ENCODE data around the gene C4orf46.

Gene C4orf46

GRCh38 chr4:158652920-158653319 lies 18.8 kb downstream of the C4orf46 start:
- Histone ChIP-seq H3K9me3 (ENCODE audit: insufficient read depth, low read length) (no peaks in the 10 kb centered on the region), H3K27me3 (ENCODE audit: insufficient read depth, insufficient read length) (no peaks in the 10 kb centered on the region), H3K36me3 (ENCODE audit: insufficient read depth, insufficient read length, low read length) (no peaks in the 10 kb centered on the region), H3K4me1 (ENCODE audit: insufficient read depth, insufficient read length) (no peaks in the 10 kb centered on the region), H3K9ac (ENCODE audit: insufficient read length, low read depth) (no peak overlapping the region), H3K4me3 (ENCODE audit: insufficient read length, low read depth) (no peak overlapping the region)
- DNase-seq (ENCODE audit: low read depth, low spot score) = no peak
- no peak for TF ChIP-seq YY1 (IDR thresholded peaks at IDR 0.05; ENCODE audit: insufficient read depth, insufficient read length)
- TF ChIP-seq SUZ12 (IDR thresholded peaks at IDR 0.05; ENCODE audit: extremely low read depth, insufficient read depth, insufficient read length) = no peak
- TF ChIP-seq ZNF274 (IDR thresholded peaks at IDR 0.05; ENCODE audit: low read depth, low read length) = no peak

DNA sequence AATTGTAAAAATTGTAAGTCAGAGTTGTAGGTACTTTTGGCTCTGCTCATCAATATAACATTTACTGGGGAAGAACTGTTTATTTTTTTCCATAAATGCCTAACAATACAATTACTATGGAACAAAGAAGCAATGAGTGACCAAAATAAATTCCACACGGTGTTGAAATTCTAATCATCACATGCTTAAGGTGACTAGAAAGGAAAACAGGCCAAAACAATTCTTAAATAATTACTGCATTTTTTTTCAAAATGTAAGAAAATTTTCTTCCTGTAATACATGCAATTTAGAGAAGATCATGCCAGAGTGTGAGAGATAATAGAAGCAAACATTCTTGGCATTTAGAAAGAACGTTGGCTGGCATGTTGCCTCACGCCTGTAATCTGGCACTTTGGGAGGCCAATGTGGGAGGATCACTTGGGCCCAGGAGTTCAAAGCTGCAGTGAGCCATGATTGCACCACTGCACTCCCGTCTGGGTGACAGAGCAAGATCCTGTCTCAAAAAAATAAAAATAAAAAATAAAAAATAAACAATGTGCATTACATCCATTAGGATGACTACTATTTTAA lies 22.5 kb downstream of the C4orf46 start:
- Histone ChIP-seq H3K4me1 (ENCODE audit: insufficient read depth, insufficient read length) (no peaks in the 10 kb centered on the region), H3K27me3 (ENCODE audit: insufficient read depth, insufficient read length) (no peaks in the 10 kb centered on the region), H3K4me3 (ENCODE audit: insufficient read length, low read depth) (no peak overlapping the region), H3K9ac (ENCODE audit: insufficient read length, low read depth) (no peak overlapping the region), H3K36me3 (ENCODE audit: insufficient read depth, insufficient read length, low read length) (no peaks in the 10 kb centered on the region), H3K9me3 (ENCODE audit: insufficient read depth, low read length) (no peaks in the 10 kb centered on the region)
- no peak for TF ChIP-seq ZNF274 (IDR thresholded peaks at IDR 0.05; ENCODE audit: low read depth, low read length)
- no peak for TF ChIP-seq YY1 (IDR thresholded peaks at IDR 0.05; ENCODE audit: insufficient read depth, insufficient read length)
- TF ChIP-seq SUZ12 (IDR thresholded peaks at IDR 0.05; ENCODE audit: extremely low read depth, insufficient read depth, insufficient read length) = no peak
- no peak for DNase-seq (ENCODE audit: low read depth, low spot score)

DNA sequence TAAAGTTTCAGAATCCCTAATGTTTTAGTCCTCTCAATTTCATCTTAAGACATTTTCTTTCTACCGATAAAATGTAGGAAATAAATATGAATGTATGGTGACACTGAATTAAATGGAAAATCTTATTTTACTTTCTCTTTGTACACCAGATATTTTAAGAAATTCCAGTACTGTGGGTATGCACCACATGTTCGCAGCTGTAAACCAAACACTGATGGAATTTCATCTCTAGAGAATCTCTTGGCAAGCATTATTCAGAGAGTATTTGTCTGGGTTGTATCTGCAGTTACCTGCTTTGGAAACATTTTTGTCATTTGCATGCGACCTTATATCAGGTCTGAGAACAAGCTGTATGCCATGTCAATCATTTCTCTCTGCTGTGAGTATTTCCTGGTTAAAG lies 26.9 kb downstream of the C4orf46 start:
- DNase-seq (ENCODE audit: low read depth, low spot score) = no peak
- H3K9me3 ChIP-seq (ENCODE audit: insufficient read depth, low read length) = no peaks in the 10 kb centered on the region

DNA sequence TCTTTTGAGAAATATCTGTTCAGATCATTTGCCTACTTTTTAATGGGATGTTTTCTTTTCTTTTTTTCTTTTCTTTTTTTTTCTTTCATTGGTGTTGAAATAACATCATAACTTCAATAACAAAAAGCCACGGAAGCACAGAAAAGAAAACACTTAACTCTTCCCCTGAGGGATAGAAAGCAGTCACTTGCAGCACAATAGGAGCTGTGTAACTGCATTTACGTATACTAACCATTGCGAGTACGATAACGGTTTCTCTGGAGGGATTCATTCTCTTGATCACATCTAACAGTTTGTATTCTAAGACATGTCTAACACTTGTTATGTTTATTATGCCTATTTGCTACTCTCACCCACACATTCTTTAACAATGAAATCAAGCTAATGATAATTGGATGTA lies 27.3 kb downstream of the C4orf46 start:
- H3K9ac ChIP-seq (ENCODE audit: insufficient read length, low read depth) = no peak overlapping the region
- no peaks in the 10 kb centered on the region for H3K9me3 ChIP-seq (ENCODE audit: insufficient read depth, low read length)
- no peak for DNase-seq (ENCODE audit: low read depth, low spot score)
- no peaks in the 10 kb centered on the region for H3K36me3 ChIP-seq (ENCODE audit: insufficient read depth, insufficient read length, low read length)
- no peaks in the 10 kb centered on the region for H3K27me3 ChIP-seq (ENCODE audit: insufficient read depth, insufficient read length)
- no peaks in the 10 kb centered on the region for H3K4me1 ChIP-seq (ENCODE audit: insufficient read depth, insufficient read length)
- no peak overlapping the region for H3K4me3 ChIP-seq (ENCODE audit: insufficient read length, low read depth)
- no peak for TF ChIP-seq SUZ12 (IDR thresholded peaks at IDR 0.05; ENCODE audit: extremely low read depth, insufficient read depth, insufficient read length)
- no peak for TF ChIP-seq YY1 (IDR thresholded peaks at IDR 0.05; ENCODE audit: insufficient read depth, insufficient read length)
- TF ChIP-seq ZNF274 (IDR thresholded peaks at IDR 0.05; ENCODE audit: low read depth, low read length) = no peak

More for the DNA sequence above, 26.9 kb downstream of the C4orf46 start:
- Histone ChIP-seq H3K9ac (ENCODE audit: insufficient read length, low read depth) (no peak overlapping the region), H3K4me1 (ENCODE audit: insufficient read depth, insufficient read length) (no peaks in the 10 kb centered on the region), H3K27me3 (ENCODE audit: insufficient read depth, insufficient read length) (no peaks in the 10 kb centered on the region), H3K4me3 (ENCODE audit: insufficient read length, low read depth) (no peak overlapping the region), H3K36me3 (ENCODE audit: insufficient read depth, insufficient read length, low read length) (no peaks in the 10 kb centered on the region)
- TF ChIP-seq SUZ12 (IDR thresholded peaks at IDR 0.05; ENCODE audit: extremely low read depth, insufficient read depth, insufficient read length) (no peak), ZNF274 (IDR thresholded peaks at IDR 0.05; ENCODE audit: low read depth, low read length) (no peak), YY1 (IDR thresholded peaks at IDR 0.05; ENCODE audit: insufficient read depth, insufficient read length) (no peak)

GRCh38 chr4:158636619-158637018 lies 35.1 kb downstream of the C4orf46 start:
- no peak overlapping the region for H3K4me3 ChIP-seq (ENCODE audit: insufficient read length, low read depth)
- no peak for DNase-seq (ENCODE audit: low read depth, low spot score)
- H3K9ac ChIP-seq (ENCODE audit: insufficient read length, low read depth) = no peak overlapping the region
- TF ChIP-seq YY1 (IDR thresholded peaks at IDR 0.05; ENCODE audit: insufficient read depth, insufficient read length) = no peak
- no peaks in the 10 kb centered on the region for H3K9me3 ChIP-seq (ENCODE audit: insufficient read depth, low read length)
- no peaks in the 10 kb centered on the region for H3K4me1 ChIP-seq (ENCODE audit: insufficient read depth, insufficient read length)
- H3K27me3 ChIP-seq (ENCODE audit: insufficient read depth, insufficient read length) = no peaks in the 10 kb centered on the region
- no peaks in the 10 kb centered on the region for H3K36me3 ChIP-seq (ENCODE audit: insufficient read depth, insufficient read length, low read length)

- Histone ChIP-seq H3K27me3 (ENCODE audit: insufficient read depth, insufficient read length) (no peaks in the 10 kb centered on the region), H3K4me3 (ENCODE audit: insufficient read length, low read depth) (no peak overlapping the region), H3K4me1 (ENCODE audit: insufficient read depth, insufficient read length) (no peaks in the 10 kb centered on the region), H3K9me3 (ENCODE audit: insufficient read depth, low read length) (no peaks in the 10 kb centered on the region), H3K36me3 (ENCODE audit: insufficient read depth, insufficient read length, low read length) (no peaks in the 10 kb centered on the region), H3K9ac (ENCODE audit: insufficient read length, low read depth) (no peak overlapping the region)
- TF ChIP-seq ZNF274 (IDR thresholded peaks at IDR 0.05; ENCODE audit: low read depth, low read length) (no peak), SUZ12 (IDR thresholded peaks at IDR 0.05; ENCODE audit: extremely low read depth, insufficient read depth, insufficient read length) (no peak), YY1 (IDR thresholded peaks at IDR 0.05; ENCODE audit: insufficient read depth, insufficient read length) (no peak)
- DNase-seq (ENCODE audit: low read depth, low spot score) = no peak
Measured at GRCh38 chr4:158630893-158631292, 40.8 kb downstream of the C4orf46 start.

- no peaks in the 10 kb centered on the region for H3K9me3 ChIP-seq (ENCODE audit: insufficient read depth, low read length)
- H3K4me3 ChIP-seq (ENCODE audit: insufficient read length, low read depth) = no peak overlapping the region
- H3K36me3 ChIP-seq (ENCODE audit: insufficient read depth, insufficient read length, low read length) = no peaks in the 10 kb centered on the region
- H3K4me1 ChIP-seq (ENCODE audit: insufficient read depth, insufficient read length) = no peaks in the 10 kb centered on the region
- H3K9ac ChIP-seq (ENCODE audit: insufficient read length, low read depth) = no peak overlapping the region
- no peak for DNase-seq (ENCODE audit: low read depth, low spot score)
- TF ChIP-seq ZNF274 (IDR thresholded peaks at IDR 0.05; ENCODE audit: low read depth, low read length) = no peak
- no peak for TF ChIP-seq YY1 (IDR thresholded peaks at IDR 0.05; ENCODE audit: insufficient read depth, insufficient read length)
- TF ChIP-seq SUZ12 (IDR thresholded peaks at IDR 0.05; ENCODE audit: extremely low read depth, insufficient read depth, insufficient read length) = no peak
- H3K27me3 ChIP-seq (ENCODE audit: insufficient read depth, insufficient read length) = no peaks in the 10 kb centered on the region
Measured at GRCh38 chr4:158625544-158625943, 46.1 kb downstream of the C4orf46 start.
